Measurements from ENCODE around the gene EHHADH.

The EHHADH gene

DNA sequence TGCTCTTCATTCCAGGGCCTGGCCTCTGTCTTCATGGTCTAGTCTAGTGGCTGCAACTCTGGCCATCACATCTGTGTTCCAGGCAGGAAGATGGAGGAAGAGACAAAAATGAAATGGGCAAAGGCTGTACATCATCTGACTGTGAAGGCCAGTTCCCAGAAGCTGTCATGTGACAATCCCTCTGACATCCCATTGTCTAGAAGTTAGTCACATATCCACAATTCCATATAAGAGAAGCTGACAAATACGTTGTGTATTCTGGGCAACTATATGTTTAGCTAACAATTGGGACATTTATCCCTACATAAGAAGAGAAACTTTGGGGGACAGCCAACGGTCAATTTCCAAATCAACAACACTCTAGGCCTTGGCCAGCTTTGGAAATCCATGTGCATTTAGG lies 66.5 kb downstream of the EHHADH start:
- DNase-seq = no peak

DNA sequence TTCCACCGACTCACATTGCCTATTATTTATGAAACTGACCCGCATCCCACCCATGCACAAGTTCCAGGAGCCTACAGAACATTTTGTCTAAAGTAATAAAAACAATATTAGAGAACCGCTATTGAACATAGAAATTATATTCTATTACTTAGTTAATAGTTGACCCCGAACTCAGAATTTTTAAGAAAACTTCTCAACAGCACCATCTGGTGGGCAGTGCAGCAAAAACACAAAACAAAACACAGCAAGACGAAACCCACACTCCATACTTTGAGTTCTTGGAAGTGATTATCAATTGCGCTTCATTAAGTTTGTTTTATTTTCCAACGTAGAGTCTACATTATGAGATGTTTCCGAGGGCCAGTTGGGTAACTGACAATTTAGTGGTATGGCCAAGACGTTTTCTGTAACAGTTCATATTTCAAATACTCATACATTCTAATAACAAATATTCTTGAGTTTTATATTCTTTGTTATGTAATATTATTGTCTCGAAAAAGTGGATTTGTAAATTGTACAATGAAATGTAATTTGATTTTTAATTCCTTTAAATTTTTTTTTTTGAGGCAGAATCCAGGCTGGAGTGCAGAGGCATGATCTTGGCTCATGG lies 77.0 kb downstream of the EHHADH start:
- DNase-seq = no peak

DNA sequence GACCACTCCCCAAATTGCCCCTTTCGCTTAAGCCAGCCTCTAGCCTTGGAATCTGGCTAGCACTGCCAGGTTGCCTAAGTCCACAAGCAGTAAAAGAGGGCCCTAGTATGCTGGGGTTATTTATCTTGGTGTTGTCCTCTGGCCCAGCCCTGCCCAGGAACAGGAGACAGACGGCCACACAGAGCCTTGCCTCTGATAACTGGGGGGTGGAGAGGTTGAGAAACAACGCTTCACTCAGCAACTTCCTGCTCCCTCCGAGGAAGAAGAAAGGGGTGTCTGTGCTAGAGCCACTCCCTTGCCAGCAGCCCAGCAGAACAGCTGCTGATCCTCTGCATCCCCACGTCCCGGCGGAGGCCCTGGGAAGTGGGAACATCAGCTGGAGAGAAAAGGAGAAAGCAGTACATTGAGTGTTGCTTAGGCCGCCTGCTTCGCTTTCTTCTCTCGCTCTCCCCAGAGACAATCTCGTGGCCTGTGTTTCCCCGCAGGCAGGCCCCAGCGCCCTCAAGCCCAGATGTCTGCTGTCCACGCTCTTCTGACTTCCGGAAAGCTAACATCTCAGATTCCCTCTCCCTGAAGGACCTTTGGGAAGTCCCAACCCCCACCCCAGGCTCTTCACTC lies 78.4 kb downstream of the EHHADH start:
- DNase-seq = peak; percentile 80

DNA sequence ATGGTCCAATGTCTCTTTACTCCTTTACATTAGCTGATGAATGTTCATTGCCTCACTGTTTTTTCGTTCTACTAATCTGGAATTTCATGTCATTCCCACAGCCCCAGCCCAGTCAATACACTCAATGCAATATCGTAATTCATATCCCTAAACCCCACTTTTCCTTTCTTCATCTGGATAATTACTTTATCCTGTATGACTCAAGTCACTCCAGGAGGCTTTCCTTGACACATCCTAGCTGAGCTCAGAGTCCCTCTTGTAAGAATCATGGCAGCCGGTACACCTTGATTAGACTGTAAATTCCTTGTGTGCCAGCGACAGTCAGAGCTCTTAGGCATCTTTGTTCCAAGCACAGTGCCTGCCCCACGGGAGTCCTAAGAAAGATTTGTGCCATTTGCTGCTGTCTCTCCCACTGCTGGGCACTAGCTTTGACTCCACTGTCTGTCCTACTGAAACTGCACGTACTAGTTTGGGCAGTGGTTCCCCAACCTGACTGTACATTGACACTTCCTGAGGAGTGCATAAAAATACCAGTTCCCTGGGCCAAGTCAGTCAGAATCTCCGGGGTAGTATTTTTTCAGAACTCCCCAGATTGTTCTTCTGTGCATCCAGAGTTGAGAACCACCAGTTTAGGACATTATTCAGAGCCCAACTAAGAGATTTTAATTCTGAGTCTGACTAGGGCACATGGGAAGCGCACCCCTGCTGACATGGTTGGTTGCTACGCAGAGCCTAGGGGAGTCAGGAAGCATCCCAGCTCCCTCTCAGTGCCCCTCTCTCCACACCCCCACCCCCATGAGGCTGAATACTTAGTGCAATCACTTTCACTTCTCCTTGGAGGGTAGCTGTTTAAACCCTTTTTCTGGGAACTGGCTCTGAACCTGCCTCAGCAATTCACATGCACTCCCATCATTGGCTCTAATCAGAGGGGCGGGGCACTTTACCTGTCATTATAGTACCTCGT lies 81.5 kb downstream of the EHHADH start:
- DNase-seq = no peak

DNA sequence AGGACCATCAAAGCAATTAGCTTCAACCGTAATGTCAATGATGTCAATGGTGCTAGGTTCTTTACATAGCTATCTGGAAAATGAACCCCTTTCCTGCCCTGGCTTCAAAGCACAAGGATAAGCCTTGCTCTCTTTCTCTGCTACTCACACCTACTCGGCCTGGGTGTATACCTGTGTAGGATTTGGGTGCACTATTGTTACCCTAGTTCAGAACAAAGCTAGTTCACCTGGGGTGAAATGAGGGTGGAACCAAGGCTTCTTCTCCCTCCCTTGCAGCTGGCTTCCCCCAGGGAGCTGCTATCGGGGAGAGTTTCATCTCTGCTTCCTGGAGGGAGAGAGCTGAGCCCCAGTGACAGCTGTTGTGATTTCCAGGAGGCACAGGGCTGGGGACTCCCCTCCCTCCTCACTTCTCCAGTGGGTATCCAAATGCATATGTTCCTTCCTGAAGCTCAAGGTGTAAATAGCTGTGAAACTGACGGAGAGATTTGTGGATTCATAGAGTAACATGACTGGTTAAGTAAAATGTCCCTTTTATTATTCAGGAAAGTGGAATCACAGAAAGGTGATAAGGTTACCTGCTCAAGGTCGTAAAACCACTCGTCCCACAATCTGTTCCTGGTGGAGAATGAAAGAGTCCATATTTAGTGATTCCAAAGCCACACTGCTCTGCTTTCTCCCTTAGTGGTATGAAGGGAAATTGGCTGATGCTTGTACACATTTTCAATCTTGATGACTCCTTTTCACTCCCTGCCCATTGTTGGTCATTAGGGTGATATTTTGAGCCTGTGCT lies 89.2 kb downstream of the EHHADH start:
- DNase-seq = no peak

DNA sequence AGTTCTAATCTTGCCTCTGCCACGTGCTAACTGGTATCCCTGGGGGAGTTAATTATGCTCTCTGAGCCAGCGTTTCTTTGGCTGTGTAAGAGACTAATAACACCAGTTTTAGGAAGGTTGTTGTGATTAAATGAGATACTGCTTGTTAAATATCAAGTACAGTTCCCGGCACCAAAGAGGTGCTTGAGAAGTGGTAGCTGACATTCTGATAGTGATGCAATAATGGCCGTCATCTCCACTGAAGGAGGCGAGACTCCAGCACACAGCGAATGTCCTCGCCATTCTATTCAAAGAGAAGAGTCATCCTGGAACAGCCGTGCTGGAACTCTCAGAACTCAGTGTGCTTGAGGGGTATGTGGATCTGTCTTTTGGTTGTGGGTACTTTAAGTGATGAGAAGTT lies 91.2 kb downstream of the EHHADH start:
- no peak for DNase-seq

DNA sequence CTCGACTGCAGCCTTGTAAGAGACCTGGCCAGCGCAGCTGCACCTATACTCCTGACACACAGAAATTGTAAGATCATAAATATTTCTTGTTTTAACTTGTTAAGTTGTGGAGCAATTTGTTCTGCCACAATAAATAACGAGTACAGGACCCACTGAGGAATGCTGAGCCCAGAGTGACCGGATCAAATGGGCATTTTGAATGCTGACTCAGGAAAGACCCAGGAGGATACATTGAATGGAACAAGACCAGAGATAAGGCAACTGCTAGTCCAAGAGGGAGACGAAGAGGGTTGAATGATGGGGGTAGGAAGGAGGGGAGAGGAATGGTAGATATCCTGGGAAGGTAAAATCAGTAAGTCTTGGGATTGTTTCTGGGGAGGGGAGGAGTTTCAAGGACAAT lies 92.1 kb downstream of the EHHADH start:
- no peak for DNase-seq

DNA sequence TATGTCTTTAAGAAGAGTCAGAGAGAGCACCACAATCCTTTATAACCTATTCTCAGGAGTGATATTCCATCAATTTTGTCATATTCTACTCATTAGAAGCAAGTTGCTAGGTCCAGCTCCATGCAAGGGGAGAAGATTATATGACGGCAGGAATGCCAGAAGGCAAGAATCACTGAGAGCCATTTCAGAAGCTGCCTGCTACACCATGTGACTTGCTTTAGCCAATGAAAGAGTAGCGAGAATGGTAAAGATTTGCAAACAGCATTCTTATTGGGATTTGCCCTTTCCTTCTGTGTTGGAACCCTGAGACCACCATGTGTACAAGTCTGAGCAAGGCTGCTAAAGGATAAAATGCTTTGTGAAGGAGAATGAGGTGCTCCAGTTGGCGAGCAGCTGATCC lies 96.5 kb downstream of the EHHADH start:
- no peak for DNase-seq

DNA sequence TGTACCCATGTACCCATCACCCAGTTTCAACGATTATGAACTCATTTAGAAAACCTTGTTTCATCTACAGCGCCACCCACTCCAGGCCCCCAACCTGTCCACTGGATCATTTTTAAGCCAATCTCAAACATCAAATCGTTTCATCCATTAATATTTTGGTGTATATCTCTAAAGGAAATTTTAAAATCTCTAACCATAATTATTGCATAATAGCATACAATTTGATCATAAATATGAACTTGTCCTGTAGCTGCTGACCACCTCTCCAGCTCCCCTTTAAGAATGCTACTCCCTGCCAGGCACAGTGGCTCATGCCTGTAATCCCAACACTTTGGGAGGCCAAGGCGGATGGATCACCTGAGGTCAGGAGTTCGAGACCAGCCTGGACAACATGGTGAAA lies 98.2 kb downstream of the EHHADH start:
- no peak for DNase-seq

DNA sequence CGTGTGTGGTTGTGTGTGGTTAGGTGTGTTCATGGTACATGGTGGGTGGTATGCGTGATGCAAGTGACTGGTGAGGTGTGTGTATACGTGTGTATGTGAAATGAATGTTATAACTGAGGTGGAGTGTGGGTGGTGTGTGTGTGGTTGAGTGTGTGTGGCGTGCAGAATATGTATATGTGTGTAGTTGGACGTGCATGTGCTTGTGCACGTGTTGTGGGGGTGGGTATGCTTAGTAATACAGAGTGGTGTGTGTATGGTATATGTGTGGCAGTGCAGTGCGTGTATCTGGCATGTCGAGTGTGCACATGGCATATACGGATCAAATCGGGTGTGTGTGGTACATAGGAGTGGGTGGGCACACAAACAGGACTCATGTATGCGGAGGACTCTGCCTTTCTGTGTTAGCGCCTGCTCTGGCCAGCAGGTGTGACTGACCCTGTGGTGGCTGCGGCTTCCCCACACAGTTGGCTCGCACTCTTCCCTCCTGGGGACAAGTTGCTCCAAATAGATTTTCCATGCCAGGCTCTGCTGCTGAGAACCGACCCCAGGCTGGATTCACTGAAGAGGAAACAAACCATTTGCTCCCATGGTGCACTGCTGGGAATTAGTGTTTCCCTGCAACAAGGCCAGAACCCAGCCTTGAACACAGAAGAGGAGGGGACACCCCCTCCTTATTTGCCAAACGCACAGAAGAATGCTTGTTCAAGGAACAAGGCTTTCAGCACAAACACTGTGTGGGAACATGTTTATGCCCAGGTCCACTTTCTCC lies 99.8 kb downstream of the EHHADH start:
- DNase-seq = no peak

DNA sequence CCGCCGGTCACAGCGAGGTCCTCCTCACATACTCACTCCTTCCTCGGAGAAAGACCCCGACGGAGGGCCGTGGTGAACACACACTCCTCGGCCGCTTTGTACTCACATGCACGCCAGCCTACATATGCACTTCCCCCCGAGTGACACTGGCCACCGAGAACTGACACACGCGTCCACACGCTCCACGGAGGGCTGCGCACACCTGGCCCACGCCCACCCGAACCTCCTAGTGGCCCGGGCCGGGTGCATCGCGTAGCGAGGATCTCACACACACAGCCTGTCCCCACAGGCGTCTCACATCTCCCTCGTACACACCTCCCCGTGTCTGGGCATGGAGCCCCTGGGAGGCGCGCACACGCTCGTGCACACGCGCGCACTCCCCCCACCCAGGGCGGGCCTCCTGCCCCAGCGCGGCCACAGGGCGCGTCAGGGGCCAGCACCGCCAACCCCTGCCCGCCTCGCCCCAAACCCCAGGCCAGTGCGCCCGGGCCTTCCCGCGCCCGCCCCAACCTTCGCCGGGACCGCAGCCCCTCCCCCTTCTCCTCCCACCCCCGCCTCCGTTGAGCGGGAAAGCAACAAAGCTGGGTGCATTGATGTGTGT lies 100.6 kb downstream of the EHHADH start:
- DNase-seq = no peak

DNA sequence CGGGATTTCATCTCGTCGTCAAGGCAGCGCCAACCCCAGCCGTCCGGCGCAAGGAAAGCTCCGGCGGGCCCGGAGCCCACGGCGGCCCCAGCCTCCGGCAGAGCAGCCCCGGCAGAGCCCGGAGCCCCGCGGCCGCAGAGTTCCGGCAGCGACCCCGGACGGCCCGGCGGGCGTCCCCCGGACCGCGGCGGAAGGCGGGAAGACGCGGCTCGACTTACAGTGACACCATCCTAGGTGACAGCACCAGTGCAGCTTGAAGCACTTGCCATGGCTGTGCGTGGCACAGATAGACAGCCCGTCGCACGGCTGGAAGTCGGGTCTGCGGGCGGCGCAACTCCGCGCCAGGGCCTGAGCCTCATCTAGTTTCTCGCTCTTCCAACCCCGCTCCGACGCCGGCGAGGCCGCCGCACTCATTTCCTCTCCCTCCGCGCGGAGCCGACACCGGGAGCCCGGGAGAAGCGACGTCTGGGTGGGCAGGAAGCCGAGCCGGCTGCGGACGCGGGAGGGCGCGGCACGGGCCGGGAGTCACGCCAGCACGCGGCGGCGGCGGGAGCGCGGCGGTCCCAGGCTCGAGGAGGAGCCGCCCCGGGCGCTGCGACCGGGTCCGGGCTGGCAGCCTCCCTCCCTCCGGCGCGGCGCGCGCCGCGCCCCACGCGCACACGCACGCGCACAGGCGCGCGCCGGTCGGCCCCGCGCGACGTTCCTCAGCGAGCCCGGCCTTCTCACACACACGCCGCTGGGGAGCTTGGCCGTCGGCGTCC lies 101.3 kb downstream of the EHHADH start, which contains the start of gene C3orf70:
TSS of gene C3orf70 (minus strand) at position 651 of the 761 bp plus-strand sequence. CDS start at position 414, 237 bp downstream.
- DNase-seq = no peak

DNA sequence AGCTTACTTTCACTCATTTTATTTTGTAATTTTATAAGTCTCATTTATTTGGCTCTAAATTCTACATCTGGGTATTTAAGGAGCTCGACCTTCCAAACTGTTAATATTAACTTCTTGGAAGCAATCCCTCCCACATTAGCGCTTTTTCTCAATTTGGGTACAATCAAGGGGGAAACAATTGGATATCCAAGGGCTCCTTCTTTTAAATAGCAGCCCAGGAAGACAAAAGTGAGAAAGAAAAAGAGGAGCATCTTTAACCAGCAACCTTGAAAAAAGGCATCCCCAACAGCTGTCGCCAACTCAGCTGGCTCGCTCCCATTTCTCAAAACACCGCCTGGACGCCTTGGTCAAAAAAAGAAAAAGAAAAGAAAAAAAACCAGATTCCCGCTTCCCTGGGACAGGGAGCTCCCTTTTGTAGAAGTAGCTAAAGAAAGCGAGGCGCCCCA lies 101.9 kb downstream of the EHHADH start:
- no peak for DNase-seq

DNA sequence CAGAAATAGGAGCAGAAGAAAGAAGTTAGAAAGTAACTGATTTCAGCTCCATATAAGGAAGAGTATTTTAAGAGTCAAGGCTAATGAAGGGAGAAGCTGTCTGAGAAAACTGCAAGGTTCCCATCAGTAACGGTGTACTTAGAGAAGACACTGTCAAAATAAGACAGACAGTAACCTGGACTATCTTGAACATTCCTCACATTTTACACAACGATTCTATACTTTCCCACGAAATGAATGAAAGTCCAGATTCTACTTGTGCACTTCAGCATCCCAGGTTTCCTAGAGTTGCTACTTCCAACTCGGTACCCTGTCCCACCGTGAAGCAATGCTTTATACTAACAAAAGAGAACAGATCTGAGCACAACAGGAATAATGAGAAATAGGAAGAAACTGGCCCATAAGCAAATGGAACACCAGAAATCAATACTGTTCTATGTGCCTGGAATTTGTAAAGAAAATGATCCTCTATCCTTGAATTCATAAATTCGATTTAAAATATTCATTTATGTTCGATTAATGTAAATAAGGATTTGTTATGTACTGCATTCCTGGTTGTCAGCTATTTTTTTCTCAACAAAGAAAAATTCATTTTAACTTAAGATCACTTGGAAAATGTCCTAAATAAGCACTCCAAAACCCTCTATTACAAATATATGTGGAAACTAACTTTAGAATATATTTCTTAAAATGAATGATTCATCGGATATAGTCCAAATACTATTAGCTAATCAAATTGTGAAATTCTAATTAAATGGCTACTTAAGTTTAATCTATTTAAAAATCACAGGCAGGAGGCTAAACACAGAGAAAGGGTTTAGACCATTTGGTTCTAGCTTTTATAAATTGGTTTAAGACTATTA lies 102.5 kb downstream of the EHHADH start:
- DNase-seq = no peak

DNA sequence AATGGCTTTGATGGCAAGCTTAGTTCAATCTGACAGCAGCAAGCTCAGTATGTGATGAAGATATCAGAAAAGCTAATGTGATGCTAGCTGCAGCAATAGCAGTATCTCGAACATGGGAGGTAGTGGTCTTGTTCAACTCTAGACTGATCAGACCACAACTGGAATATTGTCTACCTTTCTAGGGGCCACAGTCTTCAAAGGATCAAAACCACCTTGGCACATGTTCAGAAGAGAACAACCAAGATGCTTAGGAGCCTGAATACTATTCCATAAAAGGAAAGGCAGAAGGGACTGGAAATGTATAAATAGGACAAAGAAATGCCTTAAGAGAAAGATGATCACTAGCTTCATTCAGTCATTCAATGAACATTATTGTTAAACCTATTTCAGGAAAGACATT lies 103.3 kb downstream of the EHHADH start:
- DNase-seq = no peak

DNA sequence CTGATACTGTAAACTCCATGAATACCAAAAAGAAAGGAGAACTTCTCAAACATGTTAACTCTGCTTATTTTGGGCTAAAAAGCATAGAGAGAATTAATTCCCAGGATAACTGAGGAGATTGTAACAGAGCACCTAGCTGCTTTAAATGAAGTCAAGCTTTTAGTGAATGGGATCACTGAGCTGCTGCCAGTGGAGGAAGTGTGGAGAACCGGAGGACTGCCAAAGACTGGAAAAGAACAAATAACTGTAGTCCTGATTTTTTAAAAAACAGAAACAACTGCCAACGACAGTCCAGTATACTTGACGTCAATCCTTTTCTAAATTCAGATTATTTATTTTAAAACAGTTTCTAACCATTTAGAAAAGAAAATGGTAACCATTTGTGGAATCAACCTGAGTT lies 104.3 kb downstream of the EHHADH start:
- no peak for DNase-seq

DNA sequence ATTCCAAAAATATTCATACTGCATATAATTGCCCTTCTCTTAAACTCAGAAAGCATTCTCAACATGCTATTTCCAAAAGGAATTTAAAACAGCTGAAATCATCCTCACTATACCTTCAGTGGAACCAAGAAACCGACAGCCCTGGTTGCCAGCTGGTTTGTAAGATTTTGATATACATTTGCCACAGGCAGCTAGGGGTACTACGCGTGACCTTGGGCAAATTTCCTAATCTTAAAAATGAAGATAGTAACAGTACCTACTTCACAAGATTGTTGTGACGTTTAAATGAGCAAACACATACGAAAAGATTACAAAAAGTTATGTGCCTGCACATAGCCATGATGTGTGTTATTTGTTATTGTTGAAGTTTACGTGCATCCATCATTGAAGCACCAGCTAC lies 108.3 kb downstream of the EHHADH start:
- no peak for DNase-seq

DNA sequence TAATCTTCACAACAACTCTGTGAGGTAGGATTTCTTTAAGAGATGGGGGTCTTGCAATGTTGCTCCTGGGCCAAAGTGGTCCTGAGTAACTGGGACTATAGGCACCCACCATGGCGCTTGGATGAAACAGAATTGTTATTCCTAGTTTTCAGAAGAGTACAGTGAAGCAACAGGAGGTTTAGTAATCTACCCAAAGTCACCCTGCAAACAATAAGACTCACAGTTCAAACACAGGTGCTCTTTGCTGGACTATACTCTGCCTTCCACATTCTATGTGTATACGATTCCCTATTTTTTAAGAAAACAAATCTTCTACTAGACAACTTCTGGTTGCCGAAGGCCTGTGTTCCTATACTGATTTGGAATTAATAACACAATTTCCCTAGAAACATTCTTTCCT lies 109.1 kb downstream of the EHHADH start:
- no peak for DNase-seq
